ENCODE results near the gene TGFBR1.

TGFBR1 gene

DNA sequence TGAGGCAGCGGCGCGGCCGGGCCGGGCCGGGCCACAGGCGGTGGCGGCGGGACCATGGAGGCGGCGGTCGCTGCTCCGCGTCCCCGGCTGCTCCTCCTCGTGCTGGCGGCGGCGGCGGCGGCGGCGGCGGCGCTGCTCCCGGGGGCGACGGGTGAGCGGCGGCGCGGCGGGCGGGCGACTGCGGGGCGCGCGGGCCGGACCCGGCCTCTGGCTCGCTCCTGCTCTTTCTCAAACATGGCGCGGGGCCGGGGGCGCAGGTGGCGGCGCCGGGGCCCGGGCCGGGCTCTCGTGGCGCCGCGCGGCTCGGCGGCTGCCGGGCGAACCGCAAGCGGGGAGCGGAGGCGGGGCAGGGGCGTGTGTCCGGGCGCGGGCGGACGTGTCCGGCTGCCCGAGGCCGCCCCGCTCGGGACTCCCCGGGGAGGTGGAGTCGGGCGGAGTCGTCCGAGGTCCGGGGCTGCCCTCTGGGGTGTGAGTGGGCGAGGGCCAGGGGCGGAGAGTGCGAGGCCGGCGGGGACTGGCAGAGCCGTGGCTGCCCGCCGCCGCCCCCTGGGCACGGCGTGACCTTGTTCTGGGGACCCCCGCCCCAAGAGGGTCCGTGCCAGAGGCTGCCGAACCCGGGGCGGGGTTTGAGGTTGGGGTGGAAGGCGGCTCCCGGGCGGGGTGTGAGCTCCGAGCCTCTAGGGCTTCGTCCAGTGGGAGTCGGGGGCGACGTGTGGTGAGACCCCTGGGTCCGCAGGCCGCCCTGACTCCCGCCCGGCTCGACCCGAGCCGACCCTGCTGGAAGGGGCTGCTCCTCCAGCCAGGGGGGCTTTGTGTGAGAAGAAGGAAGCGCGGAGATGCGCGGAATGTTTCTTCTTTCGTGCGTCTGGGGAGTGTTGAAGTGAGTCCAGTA lies 485 bp downstream of the TGFBR1 start:
- DNase-seq (ENCODE audit: low read depth in 1 of 2, low spot score in 1 of 2), result peak in 1 of 2 donors; percentile 29

DNA sequence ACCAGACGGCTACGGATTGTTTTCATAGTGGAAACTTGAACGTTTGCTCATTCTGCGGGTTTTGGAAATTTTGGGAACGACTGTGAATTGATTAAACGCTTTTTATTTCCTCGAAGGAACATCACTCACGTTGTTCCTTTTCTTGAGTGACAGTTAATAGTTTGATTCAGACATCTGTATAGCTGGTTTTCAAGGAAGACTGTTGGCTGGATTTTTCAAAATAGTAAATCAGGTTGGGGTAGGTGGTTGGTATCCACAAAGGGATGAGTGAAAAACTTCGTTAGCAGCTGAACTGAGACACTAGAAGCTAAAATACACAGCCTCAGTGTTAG lies 1.1 kb downstream of the TGFBR1 start:
- no peak for DNase-seq (ENCODE audit: low read depth in 1 of 2, low spot score in 1 of 2)

DNA sequence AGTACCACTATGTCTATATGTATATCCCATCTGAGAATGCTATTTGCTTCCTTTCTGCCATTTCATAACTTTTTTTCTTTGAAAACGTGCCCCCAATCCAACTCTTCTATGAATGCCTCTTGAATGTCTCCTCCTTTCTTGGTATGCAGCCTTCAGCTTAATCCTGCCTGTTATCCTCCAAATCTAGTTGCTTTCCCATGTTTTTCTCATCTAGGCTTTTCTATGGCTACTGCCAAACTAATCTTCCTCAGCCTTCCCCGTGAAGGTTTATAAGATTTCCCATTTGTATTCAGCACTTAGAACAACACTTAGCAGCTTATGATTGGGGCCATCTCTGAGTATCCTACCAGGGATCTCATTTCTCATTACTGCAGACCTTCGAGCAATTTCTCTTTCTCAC lies 2.5 kb downstream of the TGFBR1 start:
- no peak for DNase-seq (ENCODE audit: low read depth in 1 of 2, low spot score in 1 of 2)

DNA sequence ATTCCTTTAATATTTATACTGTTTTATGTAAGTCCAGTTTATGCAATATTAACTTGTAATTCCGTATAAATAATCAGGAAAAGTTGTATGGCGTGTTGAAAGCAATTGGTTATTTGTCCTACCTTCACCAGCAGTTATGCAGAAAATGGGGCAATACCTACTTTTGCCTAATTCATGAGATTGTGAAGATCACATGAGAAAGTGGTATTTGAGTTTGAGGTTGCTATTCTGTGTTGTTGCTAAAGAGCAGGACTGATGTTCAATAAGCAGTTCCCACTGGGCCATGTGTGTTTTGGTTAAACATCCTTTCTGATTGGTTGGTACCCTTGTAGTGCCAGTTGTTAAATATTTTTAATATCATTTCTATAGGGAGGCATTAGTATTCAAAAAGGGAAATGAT lies 3.2 kb downstream of the TGFBR1 start:
- no peak for DNase-seq (ENCODE audit: low read depth in 1 of 2, low spot score in 1 of 2)

DNA sequence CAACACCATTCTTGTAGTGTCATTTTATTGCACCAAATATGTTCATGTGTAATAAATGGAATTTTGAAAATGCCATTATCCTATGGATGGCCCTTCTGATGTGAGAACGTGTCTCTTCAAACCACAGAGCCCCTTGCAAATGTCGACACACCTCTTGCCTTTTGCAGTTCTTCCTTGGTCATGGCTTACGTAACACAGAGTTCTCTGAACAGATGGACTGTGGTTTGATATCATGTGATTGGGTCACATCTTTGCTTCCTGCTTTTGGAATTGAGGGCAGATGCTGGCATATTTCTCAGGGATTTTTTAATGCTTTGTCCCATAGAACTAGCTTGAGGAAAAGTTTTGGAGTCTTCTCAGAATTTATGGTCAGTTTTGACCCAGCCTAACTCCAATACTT lies 4.6 kb downstream of the TGFBR1 start:
- DNase-seq (ENCODE audit: low read depth in 1 of 2, low spot score in 1 of 2), result no peak

DNA sequence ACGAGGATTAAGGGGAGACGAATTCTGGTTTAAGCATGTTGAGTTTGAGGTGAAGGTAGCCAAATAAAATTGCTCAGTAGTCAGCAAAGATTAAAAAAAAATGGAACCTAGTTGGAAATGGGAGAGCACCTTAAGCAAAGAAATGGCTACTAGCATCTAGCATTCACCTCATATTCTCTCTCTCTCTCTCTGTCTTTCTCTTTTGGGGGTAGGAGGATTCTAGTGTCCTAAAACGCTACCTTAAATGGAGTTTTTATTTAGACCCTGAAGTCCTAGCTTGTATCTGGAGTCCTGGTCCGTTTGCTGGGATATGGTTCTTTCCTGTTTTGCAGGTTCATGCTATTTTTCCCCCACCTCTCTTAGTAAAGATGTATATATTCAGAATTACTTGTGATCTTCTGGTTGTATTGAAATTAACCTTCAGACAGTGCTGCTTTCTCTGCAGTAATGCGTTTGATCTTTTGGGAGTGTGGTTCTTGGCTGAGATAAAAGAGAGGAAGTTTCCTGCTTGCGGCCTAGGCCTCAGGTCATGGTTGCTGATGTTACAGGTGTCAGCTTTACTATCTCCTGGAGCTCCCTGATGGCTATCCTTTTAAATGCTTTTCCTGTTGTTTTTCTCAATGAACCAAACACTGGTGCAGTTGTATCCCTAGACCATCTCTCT lies 8.0 kb downstream of the TGFBR1 start:
- no peak for DNase-seq (ENCODE audit: low read depth in 1 of 2, low spot score in 1 of 2)

DNA sequence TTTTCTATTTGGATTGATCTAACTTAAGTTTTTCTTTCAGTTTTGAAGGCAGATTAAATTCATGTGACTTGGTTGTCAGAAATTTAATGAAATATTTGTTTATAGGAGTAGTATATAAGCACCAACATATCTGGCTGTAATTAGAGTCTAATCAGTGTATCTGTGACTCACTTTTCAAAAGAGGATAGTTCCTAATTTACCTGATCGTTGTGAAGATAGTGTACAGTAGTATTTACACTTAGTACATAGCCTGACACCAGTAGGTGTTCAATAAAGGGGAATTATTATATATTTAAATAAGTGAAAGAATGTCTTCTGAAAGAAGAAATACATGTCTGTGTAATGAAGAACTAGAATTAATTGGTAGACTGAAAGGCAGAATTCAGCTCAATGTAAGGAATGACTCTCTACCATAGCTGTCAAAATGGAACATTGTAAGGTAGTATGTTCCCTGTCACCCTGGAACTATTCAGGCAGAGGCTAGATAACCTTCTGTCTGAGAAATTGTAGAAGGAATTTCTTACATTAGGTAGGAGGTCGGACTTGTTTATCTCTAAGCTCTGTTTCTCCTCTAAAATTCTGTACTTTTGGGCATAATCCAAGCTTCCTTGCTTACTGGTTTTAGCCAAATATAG lies 8.6 kb downstream of the TGFBR1 start:
- no peak for DNase-seq (ENCODE audit: low read depth in 1 of 2, low spot score in 1 of 2)

DNA sequence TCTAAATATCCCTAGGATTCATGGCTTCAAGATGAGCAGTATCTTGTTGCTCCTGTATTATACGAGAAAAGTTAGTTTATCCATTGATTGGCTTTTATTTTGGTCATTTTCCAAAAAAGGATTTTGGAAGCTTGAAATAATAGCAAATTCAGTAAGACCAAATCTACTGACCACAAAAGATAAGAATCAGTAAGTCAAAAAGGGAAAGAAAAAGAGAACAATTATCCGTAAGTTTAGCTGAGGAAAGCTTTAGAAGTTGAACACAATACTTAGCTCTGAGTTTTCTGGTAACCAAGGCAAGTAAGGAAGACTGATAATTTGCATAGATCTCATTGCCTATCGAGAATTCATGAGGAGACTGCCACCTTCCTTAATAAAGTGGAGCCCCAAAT lies 9.1 kb downstream of the TGFBR1 start:
- no peak for DNase-seq (ENCODE audit: low read depth in 1 of 2, low spot score in 1 of 2)

DNA sequence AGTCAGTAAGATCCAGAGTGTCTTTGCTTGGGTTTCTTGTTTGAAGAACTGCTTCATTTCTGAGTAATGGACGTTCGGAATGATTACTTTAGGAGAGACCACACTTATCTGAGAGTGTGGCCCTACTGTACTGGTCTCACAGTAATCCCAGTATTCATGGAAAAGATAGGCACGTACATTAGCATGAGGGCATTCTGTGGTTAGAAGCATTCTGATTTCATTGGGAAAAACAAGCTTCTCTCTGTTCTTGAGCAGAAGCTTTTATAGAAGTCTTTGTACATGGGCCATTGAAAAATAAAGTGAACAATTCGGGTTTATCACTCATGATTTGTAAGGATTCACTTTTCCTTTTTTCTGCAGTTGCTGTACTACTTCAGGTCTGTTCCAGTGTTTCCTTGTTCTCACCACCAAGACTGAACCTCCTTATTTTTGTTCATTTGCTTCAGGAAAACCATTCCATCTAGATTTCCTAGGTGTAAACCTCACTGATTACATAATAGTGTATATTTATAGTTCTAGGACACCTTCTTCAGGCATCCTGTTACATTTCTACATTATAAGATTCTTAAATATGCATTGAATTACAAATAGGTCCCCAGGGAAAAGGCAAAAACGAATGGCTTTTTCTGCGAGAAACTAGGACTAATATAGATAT lies 10.1 kb downstream of the TGFBR1 start:
- no peak for DNase-seq (ENCODE audit: low read depth in 1 of 2, low spot score in 1 of 2)

DNA sequence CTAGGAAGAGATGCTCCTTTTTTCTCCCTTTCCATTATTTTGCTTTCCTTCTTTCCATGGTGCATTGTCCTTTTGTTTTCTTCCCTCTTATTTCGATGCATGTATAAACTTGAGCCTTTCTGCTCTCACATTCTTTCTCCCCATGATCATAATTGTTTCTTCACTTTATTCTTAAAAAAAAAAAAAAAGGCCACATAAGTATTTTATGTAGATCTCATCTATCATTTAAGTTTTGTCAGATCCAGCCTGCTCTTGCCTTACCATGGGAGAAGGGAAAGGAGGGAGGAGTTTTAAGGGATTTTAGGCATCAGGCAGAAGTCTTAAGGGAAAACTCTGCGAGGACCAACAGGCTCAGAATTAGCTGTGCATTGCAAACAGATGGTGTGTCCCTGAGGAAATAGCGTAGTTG lies 11.1 kb downstream of the TGFBR1 start:
- DNase-seq (ENCODE audit: low read depth in 1 of 2, low spot score in 1 of 2), result no peak

DNA sequence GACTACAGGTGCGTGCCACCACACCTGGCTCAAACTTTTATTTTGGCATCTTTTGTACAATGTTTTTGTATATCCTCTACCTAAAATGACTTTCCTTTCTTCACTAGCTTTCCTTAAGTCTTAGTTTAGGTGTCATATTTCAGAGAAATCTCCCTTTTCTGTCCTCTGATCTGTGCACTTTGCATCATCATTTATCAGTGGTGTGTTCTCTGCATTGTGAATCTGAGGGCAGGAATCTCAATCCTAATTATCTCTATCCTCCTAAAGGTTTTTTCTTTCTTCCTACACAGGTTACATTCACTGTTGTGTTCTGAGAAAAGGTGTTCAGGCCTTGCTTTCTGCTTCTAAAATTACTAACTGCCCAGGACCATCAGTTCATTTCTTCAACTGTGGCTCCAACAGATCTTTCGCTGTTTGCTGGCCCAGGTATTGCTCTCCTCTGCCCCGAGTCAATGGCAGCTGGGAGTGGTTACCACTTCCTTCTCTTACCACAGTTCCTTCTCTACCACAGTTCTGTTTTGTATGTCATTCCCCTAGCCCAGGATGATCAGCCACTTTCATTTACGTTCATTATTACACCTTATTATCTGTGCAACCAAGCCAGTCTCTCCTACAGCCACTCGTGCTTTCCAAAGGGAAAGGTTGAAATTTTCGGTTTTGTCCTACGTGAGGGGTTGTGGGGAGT lies 14.0 kb downstream of the TGFBR1 start:
- no peak for DNase-seq (ENCODE audit: low read depth in 1 of 2, low spot score in 1 of 2)

DNA sequence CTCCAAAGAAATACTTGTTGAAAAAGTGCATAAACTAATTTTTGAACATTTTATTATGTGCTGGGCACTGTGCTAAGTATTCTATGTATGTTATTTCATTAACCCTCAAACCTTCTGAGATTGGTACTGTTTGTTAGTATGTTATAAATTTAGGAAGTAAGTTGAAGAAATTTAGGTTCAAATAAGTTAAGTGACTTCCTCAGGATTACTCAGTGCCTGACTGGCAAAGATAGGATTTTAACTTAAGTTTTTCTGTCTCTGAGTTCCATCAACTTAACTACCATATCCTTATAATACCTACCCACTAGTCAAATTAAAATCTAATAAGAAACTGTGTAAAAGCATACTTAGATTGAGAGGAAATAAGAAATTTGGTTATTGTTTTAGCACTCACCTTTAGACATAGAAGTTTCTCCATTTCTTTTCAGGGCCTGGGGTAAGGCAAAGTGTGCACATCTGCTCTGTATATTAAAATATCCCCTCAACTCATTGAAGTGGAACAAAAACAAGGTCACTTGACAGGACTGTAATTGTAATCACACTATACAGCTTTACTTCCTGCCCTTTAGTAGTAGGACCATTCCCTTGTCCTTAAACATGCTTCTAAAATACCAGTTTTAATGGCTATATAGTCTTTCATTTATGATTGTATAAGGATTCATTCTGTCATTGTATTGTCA lies 15.2 kb downstream of the TGFBR1 start:
- no peak for DNase-seq (ENCODE audit: low read depth in 1 of 2, low spot score in 1 of 2)

DNA sequence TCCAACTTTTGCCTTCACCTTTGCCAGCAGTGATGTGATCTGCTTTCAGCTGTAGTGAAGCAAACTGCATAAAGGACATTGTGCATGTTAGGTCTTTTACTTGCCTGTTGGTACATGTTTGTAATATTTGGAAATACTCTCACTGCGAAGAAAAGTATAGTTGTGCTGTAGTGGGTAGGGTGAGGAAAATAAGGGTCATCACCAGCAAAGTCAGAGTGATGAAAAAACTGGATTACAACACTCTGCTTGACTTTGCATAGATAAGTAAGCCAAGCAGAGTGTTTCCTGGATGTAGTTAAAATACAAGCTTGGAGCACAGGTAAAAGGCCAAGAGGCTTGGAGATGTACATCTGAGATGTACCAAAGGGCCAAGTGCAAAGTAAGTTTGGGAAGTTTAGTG lies 16.7 kb downstream of the TGFBR1 start:
- no peak for DNase-seq (ENCODE audit: low read depth in 1 of 2, low spot score in 1 of 2)

DNA sequence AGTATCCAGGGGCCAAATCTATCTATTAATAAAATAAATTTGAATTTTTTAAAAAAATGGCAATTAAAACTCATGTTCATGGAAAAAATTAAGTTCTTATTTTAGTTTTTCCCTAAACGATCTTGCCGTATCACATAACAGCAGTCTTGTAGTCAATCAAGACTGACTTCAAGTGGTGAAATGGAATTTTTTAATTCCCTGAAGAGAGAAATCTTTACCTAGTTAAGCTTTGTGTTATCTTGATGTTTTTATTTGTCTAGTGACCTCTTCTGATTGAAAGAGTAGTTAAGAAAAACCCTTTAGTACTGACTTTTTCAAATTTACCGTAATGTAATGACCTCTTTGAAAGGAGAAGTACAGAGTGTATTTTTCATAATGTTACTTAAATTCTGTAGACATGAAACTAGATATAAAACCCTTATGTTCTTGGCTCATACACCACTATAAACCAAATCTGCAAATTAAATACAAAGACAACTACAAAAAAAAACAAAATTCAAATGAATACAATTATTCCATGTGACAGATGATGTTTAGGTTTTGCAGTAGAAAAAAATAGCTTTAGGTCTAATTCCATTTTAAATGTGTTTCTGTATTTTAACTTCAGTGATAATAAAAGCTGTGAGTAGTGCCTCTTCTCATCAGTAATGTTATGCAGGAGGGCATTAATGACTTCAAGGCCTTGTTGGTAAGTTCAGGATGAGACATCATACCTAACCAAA lies 19.8 kb downstream of the TGFBR1 start:
- DNase-seq (ENCODE audit: low read depth in 1 of 2, low spot score in 1 of 2), result no peak

DNA sequence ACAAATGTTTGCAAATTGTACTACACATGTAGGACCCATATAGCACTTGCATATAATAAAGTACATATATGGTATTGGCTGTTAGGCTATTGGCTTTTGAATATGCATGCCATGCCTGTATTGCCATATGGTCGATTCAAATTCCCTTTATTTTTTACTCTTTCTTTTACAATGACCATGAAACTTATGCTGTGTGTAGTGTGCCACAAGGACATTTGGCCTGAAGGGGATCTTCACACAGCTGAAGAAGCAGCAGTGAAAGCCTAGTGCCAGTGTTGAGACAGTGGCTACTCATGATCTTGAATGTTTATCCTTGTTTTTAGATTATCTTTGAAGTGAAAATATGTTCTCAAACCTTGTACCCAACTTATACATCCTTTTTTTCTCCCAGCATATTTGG lies 20.5 kb downstream of the TGFBR1 start:
- no peak for DNase-seq (ENCODE audit: low read depth in 1 of 2, low spot score in 1 of 2)

DNA sequence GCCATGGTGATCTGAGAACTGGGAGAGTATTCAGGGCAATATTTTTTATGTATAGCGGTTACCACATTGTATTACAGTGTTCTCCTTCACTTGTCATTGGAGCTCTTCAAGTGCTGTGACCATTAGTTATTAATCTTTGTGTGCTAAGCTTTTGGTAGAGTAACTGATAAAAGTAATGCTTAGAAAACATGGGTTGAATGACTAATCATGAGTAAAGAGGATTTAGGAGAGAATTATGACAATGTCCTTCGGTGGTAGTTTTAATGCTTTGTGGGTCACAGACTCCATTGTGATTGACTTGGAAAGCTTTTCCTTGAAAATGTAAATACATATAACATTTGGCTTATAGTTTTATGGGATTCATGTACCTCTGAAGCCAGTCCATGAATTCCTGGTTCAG lies 21.4 kb downstream of the TGFBR1 start:
- no peak for DNase-seq (ENCODE audit: low read depth in 1 of 2, low spot score in 1 of 2)

DNA sequence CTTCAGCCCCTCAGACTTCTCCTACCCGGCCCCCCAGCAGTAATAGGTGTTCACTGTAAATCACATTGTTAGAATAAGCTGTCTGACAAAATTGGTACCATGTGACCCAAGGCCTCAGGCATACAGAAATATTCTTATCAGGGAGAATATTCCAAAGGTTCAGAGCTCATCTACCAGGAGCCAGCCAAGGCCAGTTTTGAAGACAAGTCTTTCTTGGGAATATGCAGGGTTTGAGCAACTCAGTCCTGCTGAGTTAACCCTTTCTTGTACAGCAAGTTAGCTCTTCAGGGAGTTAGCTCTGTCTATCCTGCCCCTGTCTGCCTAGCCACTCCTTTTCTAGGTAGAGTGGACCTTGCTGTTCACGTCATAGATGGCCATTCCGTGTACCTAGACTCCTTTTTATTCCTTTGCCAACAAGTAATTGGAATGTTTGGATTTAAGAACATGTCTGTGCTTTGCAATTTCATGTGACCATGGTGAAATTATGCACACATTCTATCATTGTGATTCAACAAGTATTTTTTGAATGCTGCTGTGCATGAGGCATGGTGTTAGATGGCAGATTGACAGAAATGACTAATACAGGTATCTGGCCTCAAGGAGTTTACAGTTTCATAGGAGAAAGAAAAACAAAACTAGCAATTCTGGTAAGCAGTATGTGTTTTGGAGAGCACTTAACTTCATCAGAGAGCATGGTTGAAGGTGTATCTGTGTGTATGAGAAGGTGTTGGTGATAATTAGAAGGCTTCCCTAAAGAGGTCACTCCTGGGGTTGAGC lies 22.6 kb downstream of the TGFBR1 start:
- no peak for DNase-seq (ENCODE audit: low read depth in 1 of 2, low spot score in 1 of 2)

DNA sequence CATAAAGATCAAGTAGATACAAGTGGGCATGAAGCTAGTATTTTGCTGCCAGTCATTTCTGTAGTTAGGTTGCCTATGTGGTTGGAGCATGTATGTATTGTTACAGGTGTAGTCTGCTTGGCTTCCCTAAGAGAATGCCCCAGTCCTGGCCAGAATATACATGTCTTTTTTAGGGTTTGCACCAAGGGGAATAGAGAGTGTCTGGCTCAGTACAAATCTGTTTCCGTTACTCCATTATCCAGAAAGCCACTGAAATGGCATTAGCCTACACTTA lies 23.2 kb downstream of the TGFBR1 start:
- DNase-seq (ENCODE audit: low read depth in 1 of 2, low spot score in 1 of 2), result no peak

DNA sequence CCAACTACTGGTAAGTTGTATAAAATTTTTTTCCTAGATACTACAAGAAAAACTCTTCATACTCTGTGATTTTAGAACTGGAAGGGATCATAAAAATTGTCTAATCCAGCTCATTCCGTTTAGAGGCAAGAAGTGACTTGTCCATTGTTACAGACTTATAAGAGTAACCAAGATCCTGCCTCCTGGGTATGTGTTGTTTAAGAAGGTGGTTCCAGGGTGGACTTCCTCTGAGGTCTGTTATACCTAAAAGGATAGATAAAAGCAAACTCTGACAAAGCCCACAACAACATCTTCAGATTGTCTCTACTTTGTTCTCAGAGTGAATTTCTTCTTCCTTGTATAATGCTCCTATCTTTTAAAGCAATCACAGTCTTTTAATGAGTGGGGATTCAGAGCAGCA lies 24.2 kb downstream of the TGFBR1 start:
- no peak for DNase-seq (ENCODE audit: low read depth in 1 of 2, low spot score in 1 of 2)

DNA sequence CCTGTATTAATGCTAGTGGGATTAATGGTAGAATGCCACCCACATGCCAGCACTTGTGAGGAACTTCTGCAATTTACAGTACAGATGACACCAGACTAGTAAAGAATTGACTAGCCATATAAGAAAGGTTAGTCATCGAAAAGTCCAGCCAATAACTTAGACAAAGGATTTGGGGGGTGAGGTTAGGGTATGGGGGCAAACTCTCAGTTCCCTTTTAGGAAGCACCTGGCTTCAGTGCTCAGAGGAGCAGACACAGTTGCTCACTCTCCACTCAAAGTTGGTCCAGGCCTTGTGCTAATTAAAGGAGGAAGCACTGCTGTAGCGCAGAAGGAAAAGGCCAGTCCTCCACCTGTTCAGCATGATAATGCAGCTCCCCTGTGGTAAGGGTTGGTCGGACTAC lies 25.2 kb downstream of the TGFBR1 start:
- no peak for DNase-seq (ENCODE audit: low read depth in 1 of 2, low spot score in 1 of 2)

All from activated T-helper 1 cell treated with anti-CD3 and anti-CD28 coated beads, Interleukin-2, amount 50 U/mL, for 16 hours (primary cell).